Upper lobe of left lung (tissue), 4 donors: ENCODE data around the gene GSG1.

ENCODE experiments used
- POLR2A ChIP-seq, 4 donors: fragments of 450-650 bp; IDR thresholded peaks; one replicate each; pipeline ENCODE4 v1.5.1; 2016 to 2017; ENCODE audit warnings: antibody characterized with exemption in 4 of 4, mild to moderate bottlenecking in 2 of 4
- TF ChIP-seq, protein P1 (sequence below), 6 experiments: fragments of 450-650 bp in 4 of 6; fragments of 200-600 bp in 2 of 6; sonication (generic) in 2 of 6; IDR thresholded peaks; one replicate each; pipeline ENCODE4 v1.5.1; 2016 to 2019; ENCODE audit warnings: antibody characterized with exemption in 6 of 6

DNA sequence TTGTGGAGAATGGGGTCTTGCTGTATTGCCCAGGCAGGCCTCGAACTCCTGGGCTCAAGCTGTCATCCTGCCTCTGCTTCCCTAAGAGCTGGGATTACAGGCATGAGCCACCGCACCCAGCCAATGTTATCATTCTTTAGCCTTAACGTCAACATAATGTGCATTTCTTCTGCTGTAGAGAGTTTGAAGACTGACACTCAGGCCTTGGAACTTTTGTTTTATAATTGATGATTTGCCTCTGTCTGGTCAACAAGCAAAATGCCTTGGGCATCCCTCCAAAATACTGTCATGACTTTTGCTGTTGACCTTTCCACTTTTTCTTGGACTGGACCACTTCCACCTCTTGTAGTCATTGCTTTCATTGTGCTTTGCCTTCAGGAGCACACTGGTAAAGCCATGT, 30.3 kb downstream of the GSG1 start:
- TF ChIP-seq, protein P1, sequence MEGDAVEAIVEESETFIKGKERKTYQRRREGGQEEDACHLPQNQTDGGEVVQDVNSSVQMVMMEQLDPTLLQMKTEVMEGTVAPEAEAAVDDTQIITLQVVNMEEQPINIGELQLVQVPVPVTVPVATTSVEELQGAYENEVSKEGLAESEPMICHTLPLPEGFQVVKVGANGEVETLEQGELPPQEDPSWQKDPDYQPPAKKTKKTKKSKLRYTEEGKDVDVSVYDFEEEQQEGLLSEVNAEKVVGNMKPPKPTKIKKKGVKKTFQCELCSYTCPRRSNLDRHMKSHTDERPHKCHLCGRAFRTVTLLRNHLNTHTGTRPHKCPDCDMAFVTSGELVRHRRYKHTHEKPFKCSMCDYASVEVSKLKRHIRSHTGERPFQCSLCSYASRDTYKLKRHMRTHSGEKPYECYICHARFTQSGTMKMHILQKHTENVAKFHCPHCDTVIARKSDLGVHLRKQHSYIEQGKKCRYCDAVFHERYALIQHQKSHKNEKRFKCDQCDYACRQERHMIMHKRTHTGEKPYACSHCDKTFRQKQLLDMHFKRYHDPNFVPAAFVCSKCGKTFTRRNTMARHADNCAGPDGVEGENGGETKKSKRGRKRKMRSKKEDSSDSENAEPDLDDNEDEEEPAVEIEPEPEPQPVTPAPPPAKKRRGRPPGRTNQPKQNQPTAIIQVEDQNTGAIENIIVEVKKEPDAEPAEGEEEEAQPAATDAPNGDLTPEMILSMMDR (IDR thresholded peaks at IDR 0.05) = no peak
- TF ChIP-seq POLR2A (IDR thresholded peaks at IDR 0.05) = no peak
